Loucy (cell line): ENCODE data around the gene NAXE.

Experiments used
- H2AFZ ChIP-seq: fragments of 200-600 bp; sonication (generic); 2 replicates; pipeline ENCODE4 v1.6.0; 2016; ENCODE audit warnings: antibody characterized with exemption, mild to moderate bottlenecking, low read length, moderate library complexity
- H3F3A ChIP-seq: fragments of 200-600 bp; 2 replicates; pipeline ENCODE4 v1.6.0; 2016; ENCODE audit warnings: antibody characterized with exemption, low read depth, mild to moderate bottlenecking
- H3K27me3 ChIP-seq: fragments of 200-600 bp; sonication (generic); 2 replicates; pipeline ENCODE4 v1.6.1; 2014; ENCODE audit warnings: low read length, mild to moderate bottlenecking; ENCODE audit not compliant: insufficient read depth, poor library complexity, severe bottlenecking
- H3K36me3 ChIP-seq: fragments of 200-600 bp; sonication (generic); 2 replicates; pipeline ENCODE4 v1.6.1; 2016; ENCODE audit warnings: low read length; ENCODE audit not compliant: insufficient read depth
- H3K4me1 ChIP-seq: fragments of 200-600 bp; sonication (generic); 2 replicates; pipeline ENCODE4 v1.5.1; 2014; ENCODE audit warnings: low read length, mild to moderate bottlenecking; ENCODE audit not compliant: insufficient read depth, poor library complexity, severe bottlenecking
- H3K4me2 ChIP-seq: fragments of 200-600 bp; sonication (generic); 2 replicates; pipeline ENCODE4 v1.6.0; 2014; ENCODE audit warnings: antibody characterized with exemption, low read length, low read depth, mild to moderate bottlenecking; ENCODE audit not compliant: poor library complexity, severe bottlenecking
- H3K4me3 ChIP-seq: fragments of 200-600 bp; sonication (generic); 2 replicates; pipeline ENCODE4 v1.5.1; 2014; ENCODE audit warnings: low read length, mild to moderate bottlenecking, mixed read lengths; ENCODE audit not compliant: poor library complexity, severe bottlenecking
- H3K79me2 ChIP-seq: fragments of 200-600 bp; sonication (generic); 2 replicates; pipeline ENCODE4 v1.6.1; 2014; ENCODE audit warnings: low read length; ENCODE audit not compliant: insufficient read depth
- H3K9ac ChIP-seq: fragments of 200-600 bp; sonication (generic); 2 replicates; pipeline ENCODE4 v1.6.0; 2014; ENCODE audit warnings: mild to moderate bottlenecking, low read depth, low read length, moderate library complexity; ENCODE audit not compliant: poor library complexity, severe bottlenecking
- H3K9me2 ChIP-seq: fragments of 200-600 bp; sonication (generic); replicated peaks from 2 replicates; pipeline ENCODE4 v1.6.1; 2016; ENCODE audit warnings: low read depth, low read length, mixed read lengths
- H3K9me3 ChIP-seq: fragments of 200-600 bp; sonication (generic); 2 replicates; pipeline ENCODE4 v1.6.1; 2014; ENCODE audit warnings: mild to moderate bottlenecking, antibody characterized with exemption, low read length, low read depth; ENCODE audit not compliant: insufficient read depth
- H4K20me1 ChIP-seq: fragments of 200-600 bp; sonication (generic); 2 replicates; pipeline ENCODE4 v1.6.0; 2014; ENCODE audit warnings: antibody characterized with exemption, low read length, mild to moderate bottlenecking; ENCODE audit not compliant: insufficient read depth, poor library complexity, severe bottlenecking
- EZH2phosphoT487 ChIP-seq: fragments of 200-600 bp; IDR thresholded peaks from 2 replicates; pipeline ENCODE4 v1.6.1; 2018; ENCODE audit warnings: antibody characterized with exemption, mild to moderate bottlenecking, moderate library complexity, borderline replicate concordance
- TF ChIP-seq, protein P1 (sequence below): fragments of 200-600 bp; sonication (generic); conservative IDR thresholded peaks from 2 replicates; pipeline ENCODE4 v1.5.1; 2014; ENCODE audit warnings: mild to moderate bottlenecking, antibody characterized with exemption, low read length

The NAXE gene

DNA sequence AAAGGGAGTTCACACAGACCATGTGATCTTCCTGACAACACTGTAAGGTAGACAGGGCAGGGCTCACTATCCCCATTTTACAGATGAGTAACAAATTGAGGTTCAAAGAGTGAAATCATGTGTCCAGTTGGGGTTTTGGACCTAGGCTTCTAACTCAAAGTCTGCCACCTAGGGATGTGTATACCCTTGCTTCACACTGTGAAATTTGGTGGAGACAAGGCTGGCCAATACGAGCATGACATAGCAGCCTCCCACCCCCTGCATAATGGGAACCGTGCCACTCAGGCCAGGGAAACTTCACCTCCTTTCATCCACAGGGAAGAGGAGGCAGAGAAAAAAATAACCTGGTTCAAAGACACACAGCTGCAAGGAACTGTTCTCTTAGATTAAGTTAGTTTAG lies 26.1 kb upstream of the NAXE start:
- Histone ChIP-seq H3F3A (no peaks in the 10 kb centered on the region), H3K36me3 (peaks cover 3% of the 10 kb centered on the region; the same call in 1 of the 2 replicates), H3K27me3 (no peaks in the 10 kb centered on the region), H3K9me2 (no peaks in the 10 kb centered on the region), H3K9me3 (no peaks in the 10 kb centered on the region), H4K20me1 (no peaks in the 10 kb centered on the region), H3K4me2 (no peak overlapping the region), H3K4me3 (no peak overlapping the region), H3K9ac (no peak overlapping the region), H3K79me2 (0 out of 2 replicates have a peak, but pooled peaks cover 7% of the 10 kb centered on the region), H2AFZ (no peak overlapping the region), H3K4me1 (peaks cover 4% of the 10 kb centered on the region)
- TF ChIP-seq, protein P1, sequence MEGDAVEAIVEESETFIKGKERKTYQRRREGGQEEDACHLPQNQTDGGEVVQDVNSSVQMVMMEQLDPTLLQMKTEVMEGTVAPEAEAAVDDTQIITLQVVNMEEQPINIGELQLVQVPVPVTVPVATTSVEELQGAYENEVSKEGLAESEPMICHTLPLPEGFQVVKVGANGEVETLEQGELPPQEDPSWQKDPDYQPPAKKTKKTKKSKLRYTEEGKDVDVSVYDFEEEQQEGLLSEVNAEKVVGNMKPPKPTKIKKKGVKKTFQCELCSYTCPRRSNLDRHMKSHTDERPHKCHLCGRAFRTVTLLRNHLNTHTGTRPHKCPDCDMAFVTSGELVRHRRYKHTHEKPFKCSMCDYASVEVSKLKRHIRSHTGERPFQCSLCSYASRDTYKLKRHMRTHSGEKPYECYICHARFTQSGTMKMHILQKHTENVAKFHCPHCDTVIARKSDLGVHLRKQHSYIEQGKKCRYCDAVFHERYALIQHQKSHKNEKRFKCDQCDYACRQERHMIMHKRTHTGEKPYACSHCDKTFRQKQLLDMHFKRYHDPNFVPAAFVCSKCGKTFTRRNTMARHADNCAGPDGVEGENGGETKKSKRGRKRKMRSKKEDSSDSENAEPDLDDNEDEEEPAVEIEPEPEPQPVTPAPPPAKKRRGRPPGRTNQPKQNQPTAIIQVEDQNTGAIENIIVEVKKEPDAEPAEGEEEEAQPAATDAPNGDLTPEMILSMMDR: no peak
- no peak for TF ChIP-seq EZH2phosphoT487

DNA sequence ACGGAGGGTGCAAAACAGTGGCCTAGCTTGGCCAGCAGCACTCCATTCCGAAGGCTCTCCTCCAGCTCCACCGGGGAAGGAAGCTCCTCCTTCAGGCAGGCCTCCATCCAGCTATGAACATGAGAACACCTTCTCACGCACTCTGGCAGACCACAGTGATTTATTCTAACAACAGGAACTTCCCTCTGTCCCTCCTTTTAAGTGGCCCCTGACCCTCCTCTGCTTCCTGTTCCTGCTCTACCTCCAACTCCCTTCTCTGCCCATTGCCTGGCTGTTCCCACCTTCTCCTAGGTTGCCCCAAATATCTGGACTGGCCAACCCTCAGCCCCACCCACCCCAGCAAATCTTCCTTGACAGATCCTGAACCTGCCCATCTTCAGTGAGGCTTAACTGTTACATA lies 25.1 kb upstream of the NAXE start:
- no peak overlapping the region for H3K4me3 ChIP-seq
- no peaks in the 10 kb centered on the region for H3K9me2 ChIP-seq
- no peaks in the 10 kb centered on the region for H3K9me3 ChIP-seq
- H3K36me3 ChIP-seq: peaks cover 3% of the 10 kb centered on the region; the same call in 1 of the 2 replicates
- no peaks in the 10 kb centered on the region for H3F3A ChIP-seq
- no peak overlapping the region for H3K4me2 ChIP-seq
- TF ChIP-seq EZH2phosphoT487: no peak
- TF ChIP-seq, protein P1: no peak
- no peaks in the 10 kb centered on the region for H3K27me3 ChIP-seq
- H2AFZ ChIP-seq: no peak overlapping the region
- H3K9ac ChIP-seq: no peak overlapping the region
- peaks cover 12% of the 10 kb centered on the region for H3K4me1 ChIP-seq
- peaks cover 16% of the 10 kb centered on the region for H3K79me2 ChIP-seq
- no peaks in the 10 kb centered on the region for H4K20me1 ChIP-seq

DNA sequence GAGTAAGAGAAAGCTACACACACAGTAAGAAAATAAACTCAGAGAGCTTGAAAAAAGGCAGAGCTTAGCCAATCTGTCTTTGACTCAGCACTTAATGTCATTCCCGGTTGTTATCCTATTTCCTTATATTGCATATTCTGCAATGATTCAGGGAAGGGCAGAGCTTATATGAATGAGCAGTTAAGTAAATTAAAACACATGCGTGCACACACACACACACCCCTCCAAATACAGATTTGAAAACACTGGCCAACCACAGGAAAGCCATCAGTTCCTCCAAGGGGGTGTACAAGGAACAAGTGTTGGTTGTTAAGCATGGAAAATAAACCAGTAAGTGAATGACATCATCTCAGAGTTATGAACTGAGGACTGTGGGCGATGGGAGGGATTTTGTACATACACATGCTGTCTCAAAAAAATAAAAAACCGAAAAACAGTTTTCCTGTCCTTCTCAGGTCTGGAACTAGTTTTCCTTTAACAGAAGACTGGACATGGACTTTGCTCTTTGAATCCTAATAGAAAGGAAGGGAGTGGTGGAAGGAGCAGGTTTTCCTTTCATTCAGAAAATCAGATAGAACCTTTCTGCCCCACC lies 20.2 kb upstream of the NAXE start:
- H2AFZ ChIP-seq: peak overlapping the region; percentile 96

More for the DNA sequence above, 20.2 kb upstream of the NAXE start:
- H3K4me2 ChIP-seq: peak overlapping the region; percentile 97
- no peaks in the 10 kb centered on the region for H3K27me3 ChIP-seq
- peaks cover 25% of the 10 kb centered on the region for H3K79me2 ChIP-seq
- H4K20me1 ChIP-seq: no peaks in the 10 kb centered on the region
- no peaks in the 10 kb centered on the region for H3K36me3 ChIP-seq
- no peaks in the 10 kb centered on the region for H3F3A ChIP-seq
- H3K4me1 ChIP-seq: peaks cover 24% of the 10 kb centered on the region
- H3K4me3 ChIP-seq: peak overlapping the region; percentile 89
- H3K9me3 ChIP-seq: no peaks in the 10 kb centered on the region
- H3K9ac ChIP-seq: peak overlapping the region; percentile 78
- no peaks in the 10 kb centered on the region for H3K9me2 ChIP-seq
- no peak for TF ChIP-seq EZH2phosphoT487
- TF ChIP-seq, protein P1: no peak
